Neural crest cell (in vitro differentiated cells): ENCODE results near the gene DMRT3. TPM values are rescaled to one million over a fixed set of nuclear protein-coding genes. Genes with fewer than 3 reads are reported as not detected.

Experiments used
- DNase-seq: peaks from one replicate; pipeline ENCODE4 v3.0.0; 2021; ENCODE audit warnings: low read depth, mixed read lengths, low spot score
- H3K27ac Mint-ChIP-seq: one replicate; pipeline ENCODE4 v1.8.0; 2021; ENCODE audit warnings: mild to moderate bottlenecking, mixed read lengths; ENCODE audit not compliant: unreplicated experiment
- H3K27me3 Mint-ChIP-seq: 2 replicates; pipeline ENCODE4 v1.8.0; 2021; ENCODE audit warnings: low read depth, mild to moderate bottlenecking, mixed read lengths
- H3K36me3 Mint-ChIP-seq: 2 replicates; pipeline ENCODE4 v1.8.0; 2021; ENCODE audit warnings: low read depth, mild to moderate bottlenecking, mixed read lengths
- H3K4me1 Mint-ChIP-seq: 2 replicates; pipeline ENCODE4 v1.8.0; 2021; ENCODE audit warnings: mixed read lengths
- H3K4me3 Mint-ChIP-seq: one replicate; pipeline ENCODE4 v1.8.0; 2021; ENCODE audit warnings: mild to moderate bottlenecking, mixed read lengths
- H3K9me3 Mint-ChIP-seq: 2 replicates; pipeline ENCODE4 v1.8.0; 2021; ENCODE audit warnings: mixed read lengths
- CTCF ChIP-seq: fragments of 200-600 bp; sonication (generic); conservative IDR thresholded peaks from 2 replicates; pipeline ENCODE4 v1.5.0; 2021; ENCODE audit warnings: antibody characterized with exemption, mild to moderate bottlenecking
- total RNA-seq: library from RNA; stranded (reverse); gene quantifications from 2 replicates; pipeline ENCODE4 v1.2.1, GENCODE V29; 2021

Gene DMRT3
- total RNA-seq, 1 donor from 2014 or later: not detected

- Mint-ChIP-seq H3K36me3 (no peaks in the 10 kb centered on the region), H3K4me1 (no peaks in the 10 kb centered on the region), H3K4me3 (no peak overlapping the region), H3K27me3 (peaks cover 15% of the 10 kb centered on the region), H3K27ac (no peak overlapping the region), H3K9me3 (no peaks in the 10 kb centered on the region)
- DNase-seq: no peak
- no peak for TF ChIP-seq CTCF
Measured at GRCh38 chr9:1001838-1002237, 25.4 kb downstream of the DMRT3 start.

- no peaks in the 10 kb centered on the region for H3K36me3 Mint-ChIP-seq
- H3K4me1 Mint-ChIP-seq: no peaks in the 10 kb centered on the region
- H3K27ac Mint-ChIP-seq: no peak overlapping the region
- no peaks in the 10 kb centered on the region for H3K9me3 Mint-ChIP-seq
- H3K27me3 Mint-ChIP-seq: peaks cover 16% of the 10 kb centered on the region
- no peak for DNase-seq
- no peak for TF ChIP-seq CTCF
- no peak overlapping the region for H3K4me3 Mint-ChIP-seq
Measured at GRCh38 chr9:1002678-1003077, 26.2 kb downstream of the DMRT3 start.

- Mint-ChIP-seq H3K27me3 (peaks cover 36% of the 10 kb centered on the region), H3K4me1 (peaks cover 3% of the 10 kb centered on the region), H3K27ac (no peak overlapping the region), H3K36me3 (no peaks in the 10 kb centered on the region), H3K4me3 (no peak overlapping the region), H3K9me3 (no peaks in the 10 kb centered on the region)
- DNase-seq: peak; percentile 18
- peak; percentile 68 for TF ChIP-seq CTCF
Measured at GRCh38 chr9:1005043-1005667, 28.7 kb downstream of the DMRT3 start.

- Mint-ChIP-seq H3K9me3 (no peaks in the 10 kb centered on the region), H3K36me3 (no peaks in the 10 kb centered on the region), H3K4me1 (peaks cover 3% of the 10 kb centered on the region), H3K27ac (no peak overlapping the region), H3K4me3 (no peak overlapping the region), H3K27me3 (peaks cover 42% of the 10 kb centered on the region)
- DNase-seq: no peak
- no peak for TF ChIP-seq CTCF
Measured at GRCh38 chr9:1007312-1007711, 30.9 kb downstream of the DMRT3 start.

GRCh38 chr9:1008216-1008615, 31.8 kb downstream of the DMRT3 start:
- peaks cover 49% of the 10 kb centered on the region for H3K27me3 Mint-ChIP-seq
- no peak overlapping the region for H3K4me3 Mint-ChIP-seq
- no peak for DNase-seq
- no peak for TF ChIP-seq CTCF
- H3K27ac Mint-ChIP-seq: no peak overlapping the region
- H3K36me3 Mint-ChIP-seq: no peaks in the 10 kb centered on the region
- peaks cover 3% of the 10 kb centered on the region for H3K4me1 Mint-ChIP-seq
- no peaks in the 10 kb centered on the region for H3K9me3 Mint-ChIP-seq
